GM19351 (cell line): Measurements from ENCODE around the gene IL17RC.

Source experiments
- ATAC-seq: cut with Tn5 transposase; IDR thresholded peaks from one replicate; pipeline ENCODE4 v1.9.1; 2021; ENCODE audit warnings: mild to moderate bottlenecking, moderate library complexity; ENCODE audit not compliant: unreplicated experiment

IL17RC gene

GRCh38 chr3:9942934-9943690 is 26.2 kb downstream of the IL17RC start:
- ATAC-seq = no peak

GRCh38 chr3:9944271-9944670 is 27.4 kb downstream of the IL17RC start:
- ATAC-seq = no peak

GRCh38 chr3:9945358-9945757 is 28.5 kb downstream of the IL17RC start:
- no peak for ATAC-seq

- ATAC-seq = no peak
Observed at GRCh38 chr3:9946112-9947024, 29.5 kb downstream of the IL17RC start.

GRCh38 chr3:9947025-9947995 is 30.4 kb downstream of the IL17RC start:
- ATAC-seq = no peak

- no peak for ATAC-seq
Observed at GRCh38 chr3:9948586-9948985, 31.7 kb downstream of the IL17RC start.

- ATAC-seq = no peak
Observed at GRCh38 chr3:9949115-9949514, 32.2 kb downstream of the IL17RC start.

- no peak for ATAC-seq
Observed at GRCh38 chr3:9949626-9950025, 32.7 kb downstream of the IL17RC start.

GRCh38 chr3:9951126-9951525 is 34.2 kb downstream of the IL17RC start:
- peak; percentile 34 for ATAC-seq

- ATAC-seq = peak; percentile 23
Observed at GRCh38 chr3:9951598-9951961, 34.7 kb downstream of the IL17RC start.

GRCh38 chr3:9951962-9952805 is 35.3 kb downstream of the IL17RC start, which contains the start of gene PRRT3:
Gene PRRT3, minus strand, starts transcription at chr3:9952408. Its CDS starts 2,293 bp downstream, at chr3:9950115.
- peak; percentile 87 for ATAC-seq

- no peak for ATAC-seq
Observed at GRCh38 chr3:9955067-9955502, 38.2 kb downstream of the IL17RC start.

GRCh38 chr3:9955611-9956352 is 38.9 kb downstream of the IL17RC start:
- ATAC-seq = no peak

- no peak for ATAC-seq
Observed at GRCh38 chr3:9957214-9957613, 40.3 kb downstream of the IL17RC start.

- ATAC-seq = no peak
Observed at GRCh38 chr3:9965200-9965875, 48.4 kb downstream of the IL17RC start.

- no peak for ATAC-seq
Observed at GRCh38 chr3:9966841-9967240, 49.9 kb downstream of the IL17RC start.

GRCh38 chr3:9969632-9970019 is 52.7 kb downstream of the IL17RC start:
- no peak for ATAC-seq

GRCh38 chr3:9970020-9970652 is 53.2 kb downstream of the IL17RC start:
- no peak for ATAC-seq
